GM23248 (cell line): Measurements from ENCODE around the gene ATP23. TPM values are rescaled to one million over a fixed set of nuclear protein-coding genes. Genes with fewer than 3 reads are reported as not detected.
A peak's percentile ranks its signal among the peaks of the same experiment; 100 is the strongest.

ENCODE experiments used
- DNase-seq: peaks from one replicate; pipeline ENCODE4 v3.0.0-alpha.2; 2015
- H2AFZ ChIP-seq: fragments of 200-600 bp; sonication (generic); 2 replicates; pipeline ENCODE4 v1.6.1; 2016; ENCODE audit warnings: antibody characterized with exemption
- H3F3A ChIP-seq: fragments of 200-600 bp; sonication (generic); 2 replicates; pipeline ENCODE4 v1.6.1; 2016; ENCODE audit warnings: mild to moderate bottlenecking, antibody characterized with exemption, mixed run types; ENCODE audit not compliant: insufficient read depth
- H3K27ac ChIP-seq: fragments of 200-600 bp; sonication (generic); 2 replicates; pipeline ENCODE4 v1.5.1; 2016; ENCODE audit warnings: mild to moderate bottlenecking
- H3K27me3 ChIP-seq: fragments of 200-600 bp; sonication (generic); replicated peaks from 2 replicates; pipeline ENCODE4 v1.6.1; 2016; ENCODE audit warnings: mild to moderate bottlenecking; ENCODE audit not compliant: insufficient read depth
- H3K36me3 ChIP-seq: fragments of 200-600 bp; sonication (generic); 2 replicates; pipeline ENCODE4 v1.6.1; 2016; ENCODE audit warnings: low read depth, mild to moderate bottlenecking
- H3K4me1 ChIP-seq: fragments of 200-600 bp; sonication (generic); 2 replicates; pipeline ENCODE4 v1.6.1; 2016; ENCODE audit warnings: mild to moderate bottlenecking; ENCODE audit not compliant: insufficient read depth
- H3K4me2 ChIP-seq: fragments of 200-600 bp; sonication (generic); one replicate; pipeline ENCODE4 v1.6.1; 2016; ENCODE audit warnings: mild to moderate bottlenecking; ENCODE audit not compliant: unreplicated experiment
- H3K4me3 ChIP-seq: fragments of 200-600 bp; sonication (generic); 2 replicates; pipeline ENCODE4 v1.5.1; 2016; ENCODE audit warnings: mild to moderate bottlenecking
- H3K79me2 ChIP-seq: fragments of 200-600 bp; sonication (generic); 2 replicates; pipeline ENCODE4 v1.6.1; 2016; ENCODE audit warnings: mild to moderate bottlenecking; ENCODE audit not compliant: insufficient read depth
- H3K9ac ChIP-seq: fragments of 200-600 bp; sonication (generic); 2 replicates; pipeline ENCODE4 v1.6.1; 2016; ENCODE audit warnings: mild to moderate bottlenecking
- H3K9me2 ChIP-seq: fragments of 200-600 bp; sonication (generic); 2 replicates; pipeline ENCODE4 v1.6.1; 2016; ENCODE audit warnings: mixed run types, mild to moderate bottlenecking, moderate library complexity; ENCODE audit not compliant: insufficient read depth
- H3K9me3 ChIP-seq: fragments of 200-600 bp; sonication (generic); one replicate; pipeline ENCODE4 v1.6.1; 2017; ENCODE audit warnings: low read depth
- H4K20me1 ChIP-seq: fragments of 200-600 bp; sonication (generic); 2 replicates; pipeline ENCODE4 v1.6.0; 2016; ENCODE audit not compliant: insufficient read depth
- EZH2 ChIP-seq: fragments of 200-600 bp; sonication (generic); IDR thresholded peaks from 2 replicates; pipeline ENCODE4 v1.6.1; 2018; ENCODE audit warnings: antibody characterized with exemption, mild to moderate bottlenecking; ENCODE audit not compliant: insufficient read depth, poor library complexity, severe bottlenecking
- EZH2phosphoT487 ChIP-seq: fragments of 200-600 bp; sonication (generic); IDR thresholded peaks from 2 replicates; pipeline ENCODE4 v1.6.1; 2018; ENCODE audit warnings: antibody characterized with exemption, moderate library complexity, mild to moderate bottlenecking, low read depth; ENCODE audit not compliant: insufficient read depth
- WGBS, 2 experiments: methylation state at CpG; one replicate each; pipeline ENCODE4 v1.1.6; 2015 to 2017; ENCODE audit warnings: low lambda C conversion rate in 2 of 2, low coverage in 1 of 2; ENCODE audit errors: missing lambda C conversion rate in 2 of 2; 5-methylcytosine and 5-hydroxymethylcytosine counted together
- in situ Hi-C: fragments of 300-500 bp; cut with MboI; formaldehyde crosslinking; loops from 2 replicates; pipeline ENCODE4 v1.15.0; 2020
- polyA plus RNA-seq: library from polyadenylated mRNA; unstranded; fragments of >200 nt; fragmentation: Nextera tagmentation; extraction: Ambion mirVana; gene quantifications from 2 replicates; pipeline ENCODE4 v1.2.1, GENCODE V29; 2016
- total RNA-seq: library from RNA; depleted of rRNA; stranded (reverse); fragments of >200 nt; shearing (Covaris generic); gene quantifications from 2 replicates; pipeline ENCODE4 v1.2.3, GENCODE V29; 2014

Gene ATP23
- total and polyA plus RNA-seq, 2 experiments from 2014 or later = 5.7 to 14.8 TPM

DNA sequence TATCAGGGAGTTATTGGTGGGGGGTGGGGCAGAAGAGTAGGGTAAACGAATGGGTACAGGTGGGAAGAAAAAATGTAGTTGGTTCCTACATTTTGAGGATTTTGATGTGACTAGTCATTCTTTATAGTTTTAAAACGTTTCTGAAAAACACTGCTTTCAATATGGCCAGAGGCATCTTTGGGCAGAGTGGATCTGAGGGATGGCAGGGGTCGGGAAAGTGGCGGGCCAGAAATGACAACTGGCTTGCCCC lies 527 bp upstream of the ATP23 start:
- in situ Hi-C loops = no loop called here
- Histone ChIP-seq H3F3A (no peaks in the 10 kb centered on the region), H3K79me2 (no peaks in the 10 kb centered on the region), H2AFZ (peak overlapping the region; percentile 92), H3K36me3 (no peaks in the 10 kb centered on the region), H3K9me3 (no peaks in the 10 kb centered on the region), H4K20me1 (no peaks in the 10 kb centered on the region), H3K4me1 (peaks cover 9% of the 10 kb centered on the region), H3K9me2 (no peaks in the 10 kb centered on the region), H3K4me2 (peak overlapping the region; percentile 58), H3K27me3 (no peaks in the 10 kb centered on the region), H3K9ac (peak overlapping the region; percentile 72), H3K4me3 (peak overlapping the region; percentile 77), H3K27ac (peak overlapping the region; percentile 37; the same call in 1 of the 2 replicates)
- DNase-seq = no peak
- TF ChIP-seq EZH2 = no peak
- no peak for TF ChIP-seq EZH2phosphoT487
- 5 to 6% methylated on average over 4 of the region's 4 CpGs for WGBS, 2 experiments

DNA sequence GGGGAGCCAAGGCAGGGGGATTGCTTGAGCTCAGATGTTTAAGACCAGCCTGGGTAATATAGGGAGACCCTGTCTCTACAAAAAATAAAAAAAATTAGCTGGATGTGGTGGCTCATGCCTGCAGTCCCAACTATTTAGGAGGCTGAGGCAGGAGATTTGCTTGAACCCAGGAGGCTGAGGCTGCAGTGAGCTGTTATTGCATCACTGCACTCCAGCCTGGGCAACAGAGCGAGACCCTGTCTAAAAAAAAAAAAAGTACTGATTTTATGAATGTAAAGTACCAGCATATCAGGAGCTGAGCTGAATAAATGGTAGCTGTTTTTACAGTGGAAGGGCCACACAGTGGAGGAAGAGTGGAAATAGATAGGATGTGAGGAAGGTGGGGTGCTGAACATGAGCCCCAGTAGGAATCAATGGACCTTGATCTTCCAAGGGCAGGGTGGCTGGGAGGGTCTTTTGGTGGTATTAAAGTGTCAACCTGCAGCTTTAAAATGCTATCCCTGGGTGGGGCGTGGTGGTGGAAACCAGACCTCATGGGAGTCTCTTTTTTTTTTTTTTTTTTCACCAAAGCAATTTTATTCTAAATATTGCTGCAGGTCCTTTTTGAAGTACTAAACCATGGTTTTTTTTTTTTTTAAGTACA lies 2.2 kb downstream of the ATP23 start:
- 88% methylated on average over 2 of the region's 2 CpGs for WGBS, 2 experiments
- in situ Hi-C loops = no loop called here
- no peak overlapping the region for H3K4me3 ChIP-seq

DNA sequence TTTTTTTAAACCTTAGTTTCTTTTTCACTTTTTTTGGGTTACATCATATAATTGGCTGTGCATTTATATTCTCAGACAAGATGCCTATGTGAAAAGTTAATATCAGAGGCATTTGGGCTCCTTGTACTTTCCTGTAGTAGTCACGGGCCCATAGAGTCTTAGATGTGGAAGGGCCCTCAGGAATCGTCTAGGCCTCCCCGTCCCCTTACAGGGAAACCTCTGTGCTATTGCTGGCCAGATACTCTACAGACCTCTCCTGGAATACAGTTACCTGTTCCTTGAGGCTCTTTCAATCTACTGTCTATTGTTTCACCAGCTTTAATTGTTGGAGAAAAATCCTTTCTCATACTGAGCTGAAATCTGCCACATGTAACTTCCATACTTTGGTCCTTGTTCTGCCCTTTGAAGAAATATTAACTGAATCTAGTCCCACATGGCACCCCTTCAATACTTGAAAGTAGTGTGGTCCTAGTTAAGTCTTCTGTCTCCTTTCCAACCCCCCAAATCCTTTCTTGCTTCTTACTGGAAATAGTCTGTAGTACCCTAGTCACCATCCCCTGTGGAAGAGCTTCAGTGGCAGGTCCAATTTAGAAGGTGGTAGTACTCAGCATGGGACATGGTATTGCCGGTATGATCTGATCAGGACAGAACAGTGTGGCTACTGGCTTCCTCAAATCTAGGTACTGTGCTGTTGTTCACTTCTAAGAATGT lies 3.1 kb downstream of the ATP23 start:
- Histone ChIP-seq H3K9me3 (no peaks in the 10 kb centered on the region), H3K4me1 (peaks cover 5% of the 10 kb centered on the region; the same call in 1 of the 2 replicates), H3K9me2 (no peaks in the 10 kb centered on the region), H2AFZ (no peak overlapping the region), H3K27me3 (no peaks in the 10 kb centered on the region), H3K9ac (no peak overlapping the region), H3K4me3 (no peak overlapping the region), H3K27ac (no peak overlapping the region), H3K36me3 (no peaks in the 10 kb centered on the region), H4K20me1 (no peaks in the 10 kb centered on the region), H3K79me2 (no peaks in the 10 kb centered on the region), H3K4me2 (no peak overlapping the region), H3F3A (no peaks in the 10 kb centered on the region)
- TF ChIP-seq EZH2phosphoT487 = no peak
- no peak for TF ChIP-seq EZH2
- in situ Hi-C loops = no loop called here
- no peak for DNase-seq
- 90 to 91% methylated on average over 4 of the region's 4 CpGs for WGBS, 2 experiments

More for the DNA sequence above, 2.2 kb downstream of the ATP23 start:
- Histone ChIP-seq H3K9me3 (no peaks in the 10 kb centered on the region), H3K9ac (no peak overlapping the region), H2AFZ (no peak overlapping the region), H3K36me3 (no peaks in the 10 kb centered on the region), H3K79me2 (no peaks in the 10 kb centered on the region), H3K4me1 (peaks cover 5% of the 10 kb centered on the region; the same call in 1 of the 2 replicates), H3K27me3 (no peaks in the 10 kb centered on the region), H3K9me2 (no peaks in the 10 kb centered on the region), H4K20me1 (no peaks in the 10 kb centered on the region), H3F3A (no peaks in the 10 kb centered on the region), H3K27ac (no peak overlapping the region), H3K4me2 (no peak overlapping the region)
- DNase-seq = no peak
- TF ChIP-seq EZH2phosphoT487 (no peak), EZH2 (no peak)

DNA sequence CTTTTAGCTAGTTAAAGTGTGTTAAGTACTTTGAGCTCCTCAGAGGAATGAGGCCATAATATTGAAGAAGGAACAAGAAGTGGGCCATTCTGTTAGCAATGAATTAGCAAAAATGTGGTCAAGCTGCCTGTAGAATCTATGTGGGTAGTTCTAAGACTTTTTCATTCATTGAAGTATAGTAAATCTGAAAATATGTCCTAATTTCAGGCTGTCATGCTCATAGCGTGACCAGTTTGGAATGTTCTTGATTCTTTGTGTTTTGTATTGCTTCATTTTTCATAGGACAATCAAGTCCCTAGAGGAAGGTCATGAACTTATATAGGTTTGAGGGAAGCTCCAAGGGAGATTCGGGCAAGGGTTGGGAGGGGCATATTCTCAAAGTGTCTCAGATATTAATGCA lies 11.4 kb downstream of the ATP23 start:
- H3K27me3 ChIP-seq = no peaks in the 10 kb centered on the region
- H3K27ac ChIP-seq = no peak overlapping the region
- no peaks in the 10 kb centered on the region for H3K9me2 ChIP-seq
- H3K9me3 ChIP-seq = no peaks in the 10 kb centered on the region
- H3K4me3 ChIP-seq = no peak overlapping the region
- H4K20me1 ChIP-seq = no peaks in the 10 kb centered on the region
- TF ChIP-seq EZH2phosphoT487 = no peak
- TF ChIP-seq EZH2 = no peak
- no peak overlapping the region for H3K4me2 ChIP-seq
- H3F3A ChIP-seq = no peaks in the 10 kb centered on the region
- H3K79me2 ChIP-seq = no peaks in the 10 kb centered on the region
- H3K9ac ChIP-seq = no peak overlapping the region
- DNase-seq = no peak
- H3K4me1 ChIP-seq = no peaks in the 10 kb centered on the region
- 94 to 99% methylated on average over 2 of the region's 2 CpGs for whole genome bisulfite sequencing, 2 experiments
- 0 out of 2 replicates have a peak, but pooled peaks cover 3% of the 10 kb centered on the region for H3K36me3 ChIP-seq
- in situ Hi-C loops = no loop called here
- H2AFZ ChIP-seq = no peak overlapping the region
